ENCODE results near the gene TOE1. TPM values are rescaled to one million over a fixed set of nuclear protein-coding genes. Genes with fewer than 3 reads are reported as not detected.

The TOE1 gene
- total RNA-seq, 1 experiment from 2014 or later, result 24.3 TPM

DNA sequence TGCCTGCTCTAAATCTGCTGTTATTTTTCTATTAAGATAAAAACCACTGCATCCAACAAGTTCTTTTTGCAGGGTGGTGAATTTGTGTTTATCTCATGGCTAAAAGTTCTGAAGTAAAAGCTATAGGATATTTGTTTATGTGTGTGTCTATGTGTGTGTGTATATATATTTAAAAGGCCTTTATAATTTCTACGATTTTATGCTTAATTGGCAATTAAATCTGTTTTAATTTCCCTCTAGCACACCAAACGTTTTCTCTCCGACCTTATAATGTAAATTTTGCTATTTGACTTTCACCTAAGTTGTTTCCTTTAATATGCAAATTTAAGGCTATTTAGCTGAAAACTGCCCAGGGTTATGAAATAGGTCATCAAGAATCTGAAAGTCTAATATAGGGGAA lies 33.1 kb upstream of the TOE1 start:
- Histone ChIP-seq H3K4me1 (replicated peaks) (peaks cover 8% of the 10 kb centered on the region), H3K4me3 (no peak overlapping the region), H3K36me3 (no peaks in the 10 kb centered on the region), H3K27ac (no peak overlapping the region), H3K9me3 (replicated peaks) (no peaks in the 10 kb centered on the region), H3K27me3 (replicated peaks) (no peaks in the 10 kb centered on the region)
- no peak for DNase-seq (ENCODE audit: low read depth in 1 of 2, low spot score in 2 of 2)

DNA sequence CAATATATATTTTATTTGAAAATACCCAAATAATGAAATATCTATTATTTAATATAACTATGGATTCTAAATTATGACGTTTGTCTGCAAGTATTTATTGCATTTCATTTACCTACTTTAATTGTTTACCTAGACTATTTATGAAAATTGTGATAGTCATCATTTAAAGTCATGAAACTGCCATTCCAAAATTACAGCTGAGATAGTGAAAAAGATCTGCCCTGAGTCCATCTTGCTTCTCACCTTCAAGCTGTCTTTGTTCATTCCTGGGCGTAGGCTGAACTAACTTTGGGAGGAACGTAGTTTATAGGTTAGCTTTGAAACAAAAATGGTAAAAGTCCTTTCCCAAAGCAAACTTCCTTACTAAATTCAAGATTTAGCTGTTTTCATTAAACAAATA lies 25.7 kb upstream of the TOE1 start:
- H3K4me3 ChIP-seq, result no peak overlapping the region
- no peaks in the 10 kb centered on the region for H3K27me3 ChIP-seq (replicated peaks)
- H3K4me1 ChIP-seq (replicated peaks), result no peaks in the 10 kb centered on the region
- no peaks in the 10 kb centered on the region for H3K36me3 ChIP-seq
- no peaks in the 10 kb centered on the region for H3K9me3 ChIP-seq (replicated peaks)
- no peak for DNase-seq (ENCODE audit: low read depth in 1 of 2, low spot score in 2 of 2)
- no peak overlapping the region for H3K27ac ChIP-seq

DNA sequence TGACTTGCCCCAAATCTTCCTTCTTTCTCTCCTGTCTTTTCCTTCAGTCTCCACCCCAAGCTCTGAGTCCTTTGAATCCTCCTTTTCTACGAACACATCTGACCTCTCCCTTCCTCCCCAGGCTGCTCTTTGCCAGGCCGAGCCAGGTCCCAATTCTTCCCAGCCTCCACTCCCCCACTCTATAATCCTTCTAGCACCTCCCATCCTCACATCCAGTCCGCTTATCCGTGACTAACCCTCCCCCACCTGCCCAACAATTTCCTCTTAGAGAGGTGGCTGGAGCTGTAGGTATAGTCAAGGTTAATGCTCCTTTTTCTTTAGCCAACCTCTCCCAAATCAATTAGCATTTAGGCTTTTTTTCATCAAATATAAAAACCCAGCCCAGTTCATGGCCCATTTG lies 22.8 kb upstream of the TOE1 start:
- no peaks in the 10 kb centered on the region for H3K9me3 ChIP-seq (replicated peaks)
- H3K4me3 ChIP-seq, result no peak overlapping the region
- no peak for DNase-seq (ENCODE audit: low read depth in 1 of 2, low spot score in 2 of 2)
- H3K36me3 ChIP-seq, result no peaks in the 10 kb centered on the region
- H3K4me1 ChIP-seq (replicated peaks), result no peaks in the 10 kb centered on the region
- 0 out of 2 replicates have a peak, but pooled peaks cover 4% of the 10 kb centered on the region for H3K27me3 ChIP-seq (replicated peaks)
- no peak overlapping the region for H3K27ac ChIP-seq

DNA sequence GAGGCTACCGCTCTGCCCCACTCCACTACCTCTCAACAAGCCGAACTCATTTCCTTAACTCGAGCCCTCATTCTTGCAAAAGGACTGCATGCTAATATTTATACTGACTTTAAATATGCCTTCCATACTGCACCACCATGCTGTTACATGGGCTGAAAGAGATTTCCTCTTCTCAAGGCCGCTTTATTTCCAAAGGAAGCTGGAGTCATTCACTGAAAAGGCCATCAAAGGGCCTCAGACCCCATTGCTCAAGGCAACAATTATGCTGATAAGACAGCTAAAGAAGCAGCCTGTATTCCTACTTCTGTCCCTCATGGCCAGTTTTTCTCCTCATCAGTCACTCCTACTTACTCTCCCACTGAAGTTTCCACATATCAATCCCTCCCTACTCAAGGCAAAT lies 20.2 kb upstream of the TOE1 start:
- H3K9me3 ChIP-seq (replicated peaks), result no peaks in the 10 kb centered on the region
- no peak for DNase-seq (ENCODE audit: low read depth in 1 of 2, low spot score in 2 of 2)
- H3K4me3 ChIP-seq, result no peak overlapping the region
- 0 out of 2 replicates have a peak, but pooled peaks cover 4% of the 10 kb centered on the region for H3K27me3 ChIP-seq (replicated peaks)
- H3K36me3 ChIP-seq, result no peaks in the 10 kb centered on the region
- no peaks in the 10 kb centered on the region for H3K4me1 ChIP-seq (replicated peaks)
- no peak overlapping the region for H3K27ac ChIP-seq

DNA sequence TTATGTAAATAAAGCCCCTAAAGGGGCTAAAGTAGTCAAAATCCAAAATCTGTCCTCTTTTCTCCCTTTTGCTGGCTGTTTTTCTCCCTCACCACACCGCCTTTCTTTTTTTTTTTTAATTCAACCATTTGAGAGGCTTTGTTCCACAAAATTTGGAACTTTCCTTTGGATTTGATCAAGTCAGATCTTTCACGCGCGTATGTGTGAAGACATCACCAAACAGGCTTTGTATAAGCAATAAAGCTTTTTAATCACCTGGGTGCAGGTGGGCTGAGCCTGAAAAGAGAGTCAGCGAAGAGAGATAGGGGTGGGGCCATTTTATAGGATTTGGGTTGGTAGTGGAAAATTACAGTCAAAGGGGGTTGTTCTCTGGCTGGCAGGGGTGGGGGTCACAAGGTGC lies 18.5 kb upstream of the TOE1 start:
- Histone ChIP-seq H3K36me3 (no peaks in the 10 kb centered on the region), H3K4me3 (no peak overlapping the region), H3K4me1 (replicated peaks) (peaks cover under 1% of the 10 kb centered on the region), H3K27ac (no peak overlapping the region), H3K9me3 (replicated peaks) (no peaks in the 10 kb centered on the region), H3K27me3 (replicated peaks) (0 out of 2 replicates have a peak, but pooled peaks cover 4% of the 10 kb centered on the region)
- no peak for DNase-seq (ENCODE audit: low read depth in 1 of 2, low spot score in 2 of 2)

DNA sequence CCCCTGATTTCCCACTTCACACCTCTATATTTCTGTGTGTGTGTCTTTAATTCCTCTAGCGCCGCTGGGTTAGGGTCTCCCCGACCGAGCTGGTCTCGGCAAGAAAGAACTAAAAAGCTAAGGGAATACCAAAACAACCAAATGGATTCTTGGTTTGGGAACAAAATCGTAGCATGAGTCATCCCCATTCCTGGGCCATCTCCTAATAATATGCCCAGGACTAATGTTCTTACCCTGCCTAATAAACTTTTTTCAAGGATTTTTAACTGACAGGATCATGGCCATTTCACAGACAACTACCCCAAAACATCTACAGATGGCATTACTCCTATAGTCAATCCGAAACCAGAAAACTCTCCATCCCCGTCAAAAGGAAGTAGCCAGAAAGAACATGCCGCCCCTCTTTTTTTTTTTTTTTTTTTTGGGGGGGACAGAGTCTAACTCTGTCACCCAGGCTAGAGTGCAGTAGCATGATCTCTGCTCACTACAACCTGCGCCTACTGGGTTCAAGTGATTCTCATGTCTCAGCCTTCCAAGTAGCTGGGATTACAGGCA lies 17.4 kb upstream of the TOE1 start:
- Histone ChIP-seq H3K9me3 (replicated peaks) (no peaks in the 10 kb centered on the region), H3K4me1 (replicated peaks) (peaks cover 9% of the 10 kb centered on the region), H3K27me3 (replicated peaks) (0 out of 2 replicates have a peak, but pooled peaks cover 4% of the 10 kb centered on the region), H3K27ac (no peak overlapping the region), H3K4me3 (no peak overlapping the region), H3K36me3 (peaks cover 6% of the 10 kb centered on the region; the same call in 1 of the 2 replicates)
- no peak for DNase-seq (ENCODE audit: low read depth in 1 of 2, low spot score in 2 of 2)

DNA sequence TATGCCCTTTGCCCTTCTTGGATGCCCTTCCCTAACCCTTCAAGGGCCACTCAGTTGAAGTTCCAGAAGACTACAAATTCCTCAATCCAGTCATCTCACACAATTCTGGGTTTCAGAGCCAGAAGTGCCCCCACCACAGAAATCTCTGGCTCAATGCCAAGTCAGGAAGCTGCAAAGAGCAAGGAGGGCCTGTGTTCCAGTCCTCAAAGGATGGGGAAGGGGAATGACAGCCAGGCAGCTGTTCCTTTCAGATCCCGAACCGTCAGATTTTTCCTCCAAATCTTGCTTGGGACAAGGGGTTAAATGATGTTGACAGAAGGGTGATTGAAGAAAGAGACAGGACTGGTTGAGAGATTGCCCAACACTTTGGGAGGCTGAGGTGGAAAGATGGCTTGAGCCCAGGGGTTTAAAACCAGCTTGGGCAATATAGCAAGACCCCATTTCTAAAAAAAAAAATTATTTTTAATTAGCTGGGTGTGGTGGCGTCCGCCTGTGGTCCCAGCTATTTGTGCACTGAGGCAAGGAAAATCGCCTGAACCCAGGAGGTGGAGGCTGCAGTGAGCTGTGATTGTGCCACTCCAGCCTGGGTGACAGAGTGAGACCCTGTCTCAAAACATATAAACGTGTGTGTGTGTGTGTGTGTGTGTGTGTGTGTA lies 14.0 kb upstream of the TOE1 start:
- H3K36me3 ChIP-seq, result peaks cover 9% of the 10 kb centered on the region
- H3K9me3 ChIP-seq (replicated peaks), result no peaks in the 10 kb centered on the region
- H3K27ac ChIP-seq, result no peak overlapping the region
- no peak overlapping the region for H3K4me3 ChIP-seq
- DNase-seq (ENCODE audit: low read depth in 1 of 2, low spot score in 2 of 2), result peak in 1 of 2 experiments; percentile 11
- H3K4me1 ChIP-seq (replicated peaks), result peaks cover 9% of the 10 kb centered on the region
- H3K27me3 ChIP-seq (replicated peaks), result 0 out of 2 replicates have a peak, but pooled peaks cover 2% of the 10 kb centered on the region

DNA sequence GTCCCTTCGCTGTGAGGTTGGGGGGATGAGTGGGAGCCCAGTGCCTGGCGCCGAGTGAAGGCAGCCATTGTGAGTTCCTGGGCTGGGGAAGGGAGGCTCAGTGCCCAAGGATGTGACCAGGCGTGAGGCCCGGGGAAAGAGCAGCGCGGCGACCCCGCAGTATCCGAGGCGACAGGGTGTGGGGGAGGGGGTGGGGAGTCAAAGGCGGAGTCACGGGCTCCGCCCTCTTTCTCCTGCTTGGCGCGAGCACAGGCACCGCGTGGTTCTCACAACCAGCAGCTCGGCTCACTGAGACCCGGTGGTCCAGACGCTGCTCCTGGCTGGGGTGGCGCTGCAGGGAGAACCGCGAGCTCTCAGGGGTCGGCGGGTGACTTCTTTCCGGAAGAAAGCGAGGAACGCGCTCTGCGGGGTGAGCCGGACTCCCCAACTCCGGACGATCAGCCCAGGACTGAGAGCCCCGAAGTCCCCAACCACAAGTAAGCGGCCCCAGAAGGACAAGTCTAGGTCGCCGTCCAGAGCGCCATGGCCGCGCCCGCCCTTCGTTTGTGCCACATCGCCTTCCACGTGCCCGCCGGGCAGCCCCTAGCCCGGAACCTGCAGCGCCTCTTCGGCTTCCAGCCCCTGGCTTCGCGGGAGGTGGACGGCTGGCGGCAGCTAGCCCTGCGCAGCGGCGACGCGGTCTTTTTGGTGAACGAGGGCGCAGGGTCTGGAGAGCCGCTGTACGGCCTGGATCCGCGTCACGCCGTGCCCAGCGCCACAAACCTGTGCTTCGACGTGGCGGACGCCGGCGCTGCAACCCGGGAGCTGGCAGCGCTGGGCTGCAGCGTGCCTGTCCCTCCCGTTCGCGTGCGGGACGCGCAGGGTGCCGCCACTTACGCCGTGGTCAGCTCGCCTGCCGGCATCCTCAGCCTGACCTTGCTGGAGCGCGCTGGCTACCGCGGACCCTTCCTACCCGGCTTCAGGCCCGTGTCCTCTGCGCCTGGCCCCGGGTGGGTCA lies 13.0 kb upstream of the TOE1 start, which contains the start of gene HPDL:
Gene HPDL (plus strand): TSS at position 269 of the 997 bp plus-strand sequence. CDS start 254 bp downstream, at position 523.
- peaks cover 17% of the 10 kb centered on the region for H3K36me3 ChIP-seq
- peak within 1 kb of the TSS; percentile 26 for H3K4me3 ChIP-seq
- H3K27ac ChIP-seq, result no peak within 1 kb of the TSS
- H3K4me1 ChIP-seq (replicated peaks), result peaks cover 9% of the 10 kb centered on the region
- DNase-seq (ENCODE audit: low read depth in 1 of 2, low spot score in 2 of 2), result peak; percentile 40 to 63
- H3K27me3 ChIP-seq (replicated peaks), result no peaks in the 10 kb centered on the region
- no peaks in the 10 kb centered on the region for H3K9me3 ChIP-seq (replicated peaks)

DNA sequence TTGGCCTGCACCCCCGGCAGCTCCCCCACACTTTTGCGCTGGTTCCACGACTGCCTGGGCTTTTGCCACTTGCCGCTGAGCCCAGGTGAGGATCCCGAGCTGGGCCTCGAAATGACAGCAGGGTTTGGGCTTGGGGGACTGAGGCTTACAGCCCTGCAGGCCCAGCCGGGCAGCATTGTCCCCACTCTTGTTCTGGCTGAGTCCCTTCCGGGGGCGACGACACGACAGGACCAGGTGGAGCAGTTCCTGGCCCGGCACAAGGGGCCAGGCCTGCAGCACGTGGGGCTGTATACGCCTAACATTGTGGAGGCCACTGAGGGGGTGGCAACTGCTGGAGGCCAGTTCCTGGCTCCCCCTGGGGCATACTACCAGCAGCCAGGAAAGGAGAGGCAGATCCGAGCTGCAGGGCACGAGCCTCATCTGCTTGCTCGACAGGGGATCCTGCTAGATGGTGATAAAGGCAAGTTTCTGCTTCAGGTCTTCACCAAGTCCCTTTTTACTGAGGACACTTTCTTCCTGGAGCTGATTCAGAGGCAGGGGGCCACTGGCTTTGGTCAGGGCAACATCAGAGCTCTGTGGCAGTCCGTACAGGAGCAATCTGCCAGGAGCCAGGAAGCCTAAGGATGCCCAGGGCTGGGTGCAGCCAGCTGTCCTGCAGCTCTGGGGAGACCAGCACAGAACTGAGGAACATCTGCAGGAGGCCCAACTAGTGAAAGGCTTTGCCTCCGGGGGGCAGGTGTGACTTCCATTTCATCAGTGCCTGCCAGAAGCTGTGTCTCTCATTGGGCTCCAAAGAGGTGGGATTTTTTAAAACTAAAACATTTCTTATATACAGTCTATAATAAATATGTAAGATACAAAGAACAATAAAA lies 12.1 kb upstream of the TOE1 start:
- DNase-seq (ENCODE audit: low read depth in 1 of 2, low spot score in 2 of 2), result no peak
- H3K27ac ChIP-seq, result no peak overlapping the region
- peaks cover 25% of the 10 kb centered on the region for H3K36me3 ChIP-seq
- no peaks in the 10 kb centered on the region for H3K27me3 ChIP-seq (replicated peaks)
- no peaks in the 10 kb centered on the region for H3K9me3 ChIP-seq (replicated peaks)
- peaks cover 9% of the 10 kb centered on the region for H3K4me1 ChIP-seq (replicated peaks)
- no peak overlapping the region for H3K4me3 ChIP-seq

DNA sequence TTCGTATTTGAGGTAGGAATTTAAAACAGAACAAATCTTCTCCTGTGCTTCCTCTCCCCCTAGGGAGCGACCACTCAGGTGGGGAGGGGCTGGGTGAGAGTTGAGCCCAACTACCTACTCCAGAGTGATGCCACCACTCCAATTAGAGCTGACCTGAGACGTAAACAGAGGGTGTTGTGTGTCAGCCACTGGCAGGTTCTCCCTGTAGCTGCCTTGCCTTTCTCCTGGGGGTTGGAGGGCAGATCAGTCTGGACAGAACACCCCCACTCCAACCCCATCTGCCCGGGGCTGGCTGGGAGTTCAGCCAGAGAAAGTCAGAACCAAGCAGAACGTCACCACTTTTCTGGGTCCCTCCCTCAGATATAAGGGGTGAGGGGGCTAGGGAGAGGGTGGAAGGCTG lies 11.3 kb upstream of the TOE1 start:
- Histone ChIP-seq H3K4me3 (no peak overlapping the region), H3K9me3 (replicated peaks) (no peaks in the 10 kb centered on the region), H3K27ac (no peak overlapping the region), H3K36me3 (peaks cover 33% of the 10 kb centered on the region), H3K27me3 (replicated peaks) (no peaks in the 10 kb centered on the region), H3K4me1 (replicated peaks) (peaks cover 9% of the 10 kb centered on the region)
- no peak for DNase-seq (ENCODE audit: low read depth in 1 of 2, low spot score in 2 of 2)

DNA sequence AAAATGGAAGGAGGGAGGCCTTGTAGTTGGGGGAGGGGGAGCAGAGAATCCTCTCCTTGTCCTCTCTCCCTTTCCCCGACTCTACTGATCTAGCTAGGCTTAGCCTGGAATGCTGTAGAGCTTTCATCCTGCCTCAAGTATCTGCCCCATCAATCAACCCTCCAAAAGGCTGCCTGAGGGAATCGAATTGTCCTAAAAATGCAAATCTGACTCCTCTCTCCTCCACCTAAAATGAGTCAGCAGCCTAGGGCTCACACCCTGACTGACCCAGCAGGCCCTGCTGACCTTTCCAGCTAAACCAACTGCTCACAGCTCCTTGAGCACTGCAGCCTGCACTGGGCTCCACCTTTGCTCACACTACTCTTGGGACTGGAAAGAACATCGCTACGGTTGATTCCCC lies 10.5 kb upstream of the TOE1 start:
- Histone ChIP-seq H3K36me3 (peaks cover 37% of the 10 kb centered on the region), H3K27me3 (replicated peaks) (no peaks in the 10 kb centered on the region), H3K4me3 (no peak overlapping the region), H3K4me1 (replicated peaks) (peaks cover 9% of the 10 kb centered on the region), H3K27ac (no peak overlapping the region), H3K9me3 (replicated peaks) (no peaks in the 10 kb centered on the region)
- no peak for DNase-seq (ENCODE audit: low read depth in 1 of 2, low spot score in 2 of 2)

DNA sequence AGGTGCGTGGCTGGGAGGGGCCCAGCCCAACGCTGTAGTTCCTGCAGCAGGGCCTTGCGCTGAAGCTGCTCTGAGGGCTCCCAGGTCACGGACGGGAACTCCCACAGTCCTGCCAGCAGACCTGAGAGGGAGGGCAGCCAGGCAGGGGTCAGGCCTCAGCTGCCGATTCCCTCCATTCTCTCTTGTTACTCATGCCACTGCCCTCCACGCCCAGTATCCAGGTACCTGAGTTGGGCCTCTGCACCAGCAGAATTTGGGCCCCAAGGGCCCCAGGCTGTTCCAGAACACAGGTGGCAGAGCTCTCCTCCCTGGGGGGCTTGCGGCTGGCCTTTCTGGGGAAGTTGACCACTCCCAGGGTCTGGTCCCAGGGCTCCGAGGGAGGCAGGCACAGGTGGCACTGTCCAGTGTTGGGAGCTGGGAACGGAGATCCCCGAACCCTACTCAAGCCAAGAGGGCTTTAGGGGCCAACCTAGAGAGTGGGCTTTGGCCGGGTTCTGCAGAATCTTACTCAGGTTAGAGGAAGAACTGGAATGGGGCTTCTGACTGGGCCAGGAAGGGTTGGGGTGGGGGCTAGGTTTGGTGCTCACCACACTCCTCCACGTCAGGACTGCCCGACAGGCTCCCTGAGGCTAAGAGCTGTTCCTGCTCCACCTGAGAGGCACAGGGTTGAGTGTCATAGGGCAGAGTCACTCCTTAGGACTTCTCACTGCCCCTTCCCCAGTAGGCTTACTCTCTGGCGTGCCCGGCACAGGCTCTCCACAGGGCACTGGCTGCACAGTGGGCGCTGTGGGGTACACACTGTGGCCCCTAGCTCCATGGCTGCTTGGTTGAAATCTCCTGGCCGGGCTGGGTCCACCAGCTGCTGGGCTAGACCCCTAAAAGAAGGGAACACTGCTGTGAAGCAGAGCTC lies 8.3 kb upstream of the TOE1 start:
- H3K27me3 ChIP-seq (replicated peaks), result no peaks in the 10 kb centered on the region
- DNase-seq (ENCODE audit: low read depth in 1 of 2, low spot score in 2 of 2), result no peak
- H3K4me3 ChIP-seq, result no peak overlapping the region
- no peaks in the 10 kb centered on the region for H3K9me3 ChIP-seq (replicated peaks)
- H3K27ac ChIP-seq, result no peak overlapping the region
- H3K4me1 ChIP-seq (replicated peaks), result peaks cover 6% of the 10 kb centered on the region
- peaks cover 37% of the 10 kb centered on the region for H3K36me3 ChIP-seq
